G401 (cell line): Measurements from ENCODE around the gene THSD8. TPM values are rescaled to one million over a fixed set of nuclear protein-coding genes. Genes with fewer than 3 reads are reported as not detected.
"Not testable (repeated sequence)": the region's sequence is repeated elsewhere in the genome, so short reads cannot be mapped to it uniquely, and the experiment has no call there.

Source experiments
- DNase-seq: peaks from one replicate; pipeline ENCODE4 v3.0.0-alpha.2; 2015; ENCODE audit warnings: low spot score
- in situ Hi-C: cut with HindIII; loops from 2 replicates; pipeline ENCODE4 v1.10.0; 2016; ENCODE audit warnings: low sequenced_read_pairs, mixed read lengths
- total RNA-seq: library from RNA; depleted of rRNA; stranded (reverse); fragments of >200 nt; shearing (Covaris generic); gene quantifications from 2 replicates; pipeline ENCODE4 v1.2.3, GENCODE V29; 2014

THSD8 gene
- total RNA-seq, 1 experiment from 2014 or later = not detected

DNA sequence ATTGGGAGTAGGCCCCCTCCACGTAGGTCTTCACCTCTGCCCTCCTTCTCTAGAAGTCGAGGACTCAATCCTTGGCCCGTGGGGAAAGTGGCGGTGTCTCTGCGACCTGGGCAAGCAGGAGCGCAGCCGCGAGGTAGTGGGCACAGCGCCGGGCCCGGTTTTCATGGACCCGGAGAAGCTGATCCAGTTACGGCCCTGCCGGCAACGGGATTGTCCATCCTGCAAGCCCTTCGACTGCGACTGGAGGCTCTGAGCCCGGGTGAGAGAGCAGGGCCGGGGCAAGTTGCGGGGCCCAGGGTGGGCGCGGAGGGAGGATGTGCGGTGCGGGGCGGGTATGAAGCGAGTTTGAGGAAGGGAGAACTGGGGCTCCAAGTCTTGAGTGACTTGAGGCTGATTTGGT is 2.2 kb downstream of the THSD8 start:
- in situ Hi-C loops = no loop called here

DNA sequence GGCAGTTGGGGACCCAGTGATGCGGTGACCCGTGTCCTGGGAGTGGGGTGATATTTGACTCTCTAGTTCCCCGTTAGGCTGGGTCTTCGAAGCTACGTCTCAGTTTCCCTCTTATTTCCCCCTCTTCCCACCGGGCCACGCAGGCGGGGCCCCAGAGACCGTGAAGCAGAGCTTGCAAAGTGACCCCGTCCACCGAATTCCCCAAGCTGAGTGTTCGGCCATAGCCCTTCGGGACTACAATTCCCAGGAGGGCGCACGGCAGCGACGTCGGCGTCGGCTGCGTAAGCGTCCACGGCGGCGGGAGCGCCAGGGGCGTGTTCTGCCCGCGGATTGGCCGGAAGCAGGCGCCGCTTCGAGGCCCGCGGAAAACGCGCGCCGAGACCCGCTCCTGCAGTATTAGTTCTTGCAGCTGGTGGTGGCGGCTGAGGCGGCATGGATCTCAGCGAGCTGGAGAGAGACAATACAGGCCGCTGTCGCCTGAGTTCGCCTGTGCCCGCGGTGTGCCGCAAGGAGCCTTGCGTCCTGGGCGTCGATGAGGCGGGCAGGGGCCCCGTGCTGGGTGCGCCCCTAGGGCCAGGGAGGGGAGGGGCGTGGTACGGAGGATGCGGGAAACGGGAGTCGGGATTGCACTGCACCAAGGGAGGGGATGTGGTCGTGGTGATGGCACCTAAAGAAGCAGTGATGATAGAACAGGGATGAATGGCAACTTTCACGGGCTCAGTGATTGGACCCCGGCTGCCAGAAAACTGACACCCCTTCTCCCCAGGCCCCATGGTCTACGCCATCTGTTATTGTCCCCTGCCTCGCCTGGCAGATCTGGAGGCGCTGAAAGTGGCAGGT is 4.6 kb downstream of the THSD8 start, which contains the start of gene RNASEH2A:
RNASEH2A (plus strand) TSS at position 343 of the 840 bp plus-strand sequence; CDS start at position 433, 90 bp downstream.
- DNase-seq = peak; percentile 92
- in situ Hi-C loops = no loop called here

More for the DNA sequence above, 2.2 kb downstream of the THSD8 start:
- no peak for DNase-seq

DNA sequence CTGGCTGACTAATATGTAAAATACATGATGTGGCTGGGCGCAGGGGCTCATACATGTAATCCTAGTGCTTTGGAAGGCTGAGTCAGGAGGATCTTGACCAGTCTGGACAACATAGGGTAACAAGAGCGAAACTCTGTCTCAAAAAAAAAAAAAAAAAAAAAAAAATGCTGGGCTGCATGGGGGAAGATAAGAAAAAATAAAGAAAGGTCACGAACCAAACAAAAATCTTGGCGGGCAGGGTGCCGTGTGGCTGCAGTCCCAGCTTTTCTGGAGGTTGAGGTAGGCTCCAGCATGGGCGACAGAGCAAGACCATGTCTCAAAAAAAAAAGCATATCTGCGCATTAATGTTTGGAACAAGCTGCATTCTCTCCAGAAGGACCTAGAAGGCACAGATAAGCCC is 13.2 kb downstream of the THSD8 start:
- DNase-seq = no peak
- in situ Hi-C loops = no loop called here

GRCh38 chr19:12817188-12817587 is 15.3 kb downstream of the THSD8 start:
- in situ Hi-C loops, DNase-seq: not testable (repeated sequence)

- in situ Hi-C loops = not testable (repeated sequence)
Observed at GRCh38 chr19:12817810-12818209, 15.9 kb downstream of the THSD8 start.

GRCh38 chr19:12821761-12822160 is 19.9 kb downstream of the THSD8 start:
- in situ Hi-C loops = no loop called here
- DNase-seq = no peak

More at GRCh38 chr19:12817810-12818209, 15.9 kb downstream of the THSD8 start:
- DNase-seq = not testable (repeated sequence)

DNA sequence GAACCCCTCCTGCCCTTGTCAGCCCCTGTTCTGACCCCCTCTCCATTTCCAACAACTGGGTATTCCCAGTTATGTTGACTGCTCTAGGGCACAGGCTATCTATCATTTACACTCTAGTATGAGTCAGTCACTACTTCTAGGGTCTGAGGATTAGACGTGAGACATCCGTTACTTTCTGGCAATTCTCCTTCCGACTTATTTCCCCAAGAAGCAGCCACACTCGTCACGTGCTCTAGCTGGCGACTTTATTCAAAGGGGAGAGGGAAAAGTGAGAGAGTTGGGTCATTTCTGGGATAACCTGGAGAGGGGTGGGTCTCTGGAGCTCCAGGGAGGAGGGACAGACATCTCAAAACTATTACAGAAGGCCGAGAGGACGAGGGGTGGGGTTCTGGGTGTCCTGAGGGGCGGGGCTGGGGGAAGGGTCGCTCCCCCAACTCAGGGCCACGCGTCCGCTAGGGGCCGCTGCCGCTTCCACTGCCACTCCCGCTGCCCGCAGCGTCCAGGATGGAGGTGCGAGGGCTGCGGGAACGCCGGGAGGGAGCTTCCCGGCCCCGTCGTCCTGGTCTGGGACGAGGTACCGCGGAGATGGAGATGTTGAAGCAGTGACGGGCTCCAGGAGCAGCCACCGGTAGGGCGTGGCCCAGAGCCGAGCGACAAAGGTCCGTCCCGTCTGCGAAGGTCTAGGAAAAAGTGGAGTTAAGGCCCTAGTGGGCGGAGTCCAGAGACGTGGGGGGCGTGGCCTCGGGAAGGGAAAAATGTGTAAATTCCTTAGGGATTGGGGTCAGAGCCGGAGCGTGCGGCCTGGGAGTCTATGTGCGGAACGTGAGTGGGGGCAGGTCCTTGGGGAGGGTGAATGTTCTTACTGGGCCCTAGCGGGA is 23.6 kb downstream of the THSD8 start:
- no peak for DNase-seq

DNA sequence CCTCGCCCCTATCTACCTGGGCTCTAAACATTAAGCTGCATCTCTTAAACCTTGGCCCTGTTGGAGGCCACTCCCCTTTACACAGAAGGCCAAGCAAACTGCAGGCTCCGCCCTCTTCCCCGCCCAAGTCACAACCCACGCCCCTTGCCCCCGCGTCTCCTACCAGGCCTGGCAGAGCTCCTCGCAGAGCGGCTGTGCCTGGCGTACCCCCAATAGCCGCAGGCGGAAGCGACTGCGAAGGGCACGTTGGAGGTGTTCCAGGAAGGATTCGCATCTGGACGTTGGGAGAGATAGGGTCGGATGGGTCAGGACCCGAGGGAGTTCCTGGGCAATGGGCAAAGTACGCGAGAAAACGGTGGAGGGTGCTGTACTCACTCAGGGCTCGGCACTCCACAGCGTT is 26.6 kb downstream of the THSD8 start:
- in situ Hi-C loops = no loop called here
- peak; percentile 58 for DNase-seq

More for the DNA sequence above, 23.6 kb downstream of the THSD8 start:
- in situ Hi-C loops = no loop called here

- in situ Hi-C loops = no loop called here
- no peak for DNase-seq
Observed at GRCh38 chr19:12833418-12833737, 31.5 kb downstream of the THSD8 start.

DNA sequence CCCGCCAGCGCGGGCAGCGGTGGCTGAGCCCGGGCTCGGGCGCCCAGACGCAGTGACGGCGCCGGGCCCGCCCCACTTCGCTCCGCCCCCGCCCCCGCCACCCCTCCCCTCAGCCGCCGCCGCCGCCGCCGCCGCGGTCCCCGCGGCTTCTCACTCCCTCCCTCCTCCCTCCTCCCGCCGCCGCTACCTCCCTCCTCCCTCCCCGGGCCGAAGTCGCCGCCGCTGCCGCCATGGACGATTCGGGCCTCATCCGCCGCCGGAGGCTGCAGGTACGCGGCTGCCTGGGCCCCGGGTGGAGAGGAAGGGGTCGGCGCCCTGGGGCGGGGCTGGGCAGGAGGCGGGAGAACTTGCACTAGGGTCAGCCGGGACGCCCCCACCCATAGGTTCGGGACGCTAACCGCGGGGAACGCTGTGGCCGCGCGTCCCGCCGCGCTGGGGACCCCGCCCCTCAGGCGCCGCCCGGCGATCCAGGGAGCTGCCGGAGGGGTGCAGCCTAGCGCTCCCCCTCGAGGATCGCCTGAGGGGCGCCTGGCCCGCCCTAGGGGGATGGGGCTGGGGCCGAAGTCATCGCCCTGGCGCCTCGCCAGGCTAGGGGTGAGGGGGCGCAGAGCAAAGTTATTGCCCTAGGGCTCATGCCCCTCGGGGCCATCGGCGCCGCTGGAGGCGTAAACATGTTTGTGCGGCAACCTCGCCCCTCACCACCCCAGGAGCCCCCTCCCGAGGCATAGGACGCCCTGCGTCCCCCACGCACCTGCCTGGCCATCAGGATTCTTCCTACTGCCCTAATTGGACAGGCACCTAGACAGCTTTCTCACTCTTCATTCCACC is 32.1 kb downstream of the THSD8 start:
- peak; percentile 67 for DNase-seq
- in situ Hi-C loops = no loop called here

- in situ Hi-C loops = no loop called here
- peak; percentile 75 for DNase-seq
Observed at GRCh38 chr19:12834566-12834943, 32.7 kb downstream of the THSD8 start, which contains the start of gene RTBDN. RTBDN (minus strand) TSS chr19:12834579; CDS start chr19:12829979, 4,600 bp downstream.

DNA sequence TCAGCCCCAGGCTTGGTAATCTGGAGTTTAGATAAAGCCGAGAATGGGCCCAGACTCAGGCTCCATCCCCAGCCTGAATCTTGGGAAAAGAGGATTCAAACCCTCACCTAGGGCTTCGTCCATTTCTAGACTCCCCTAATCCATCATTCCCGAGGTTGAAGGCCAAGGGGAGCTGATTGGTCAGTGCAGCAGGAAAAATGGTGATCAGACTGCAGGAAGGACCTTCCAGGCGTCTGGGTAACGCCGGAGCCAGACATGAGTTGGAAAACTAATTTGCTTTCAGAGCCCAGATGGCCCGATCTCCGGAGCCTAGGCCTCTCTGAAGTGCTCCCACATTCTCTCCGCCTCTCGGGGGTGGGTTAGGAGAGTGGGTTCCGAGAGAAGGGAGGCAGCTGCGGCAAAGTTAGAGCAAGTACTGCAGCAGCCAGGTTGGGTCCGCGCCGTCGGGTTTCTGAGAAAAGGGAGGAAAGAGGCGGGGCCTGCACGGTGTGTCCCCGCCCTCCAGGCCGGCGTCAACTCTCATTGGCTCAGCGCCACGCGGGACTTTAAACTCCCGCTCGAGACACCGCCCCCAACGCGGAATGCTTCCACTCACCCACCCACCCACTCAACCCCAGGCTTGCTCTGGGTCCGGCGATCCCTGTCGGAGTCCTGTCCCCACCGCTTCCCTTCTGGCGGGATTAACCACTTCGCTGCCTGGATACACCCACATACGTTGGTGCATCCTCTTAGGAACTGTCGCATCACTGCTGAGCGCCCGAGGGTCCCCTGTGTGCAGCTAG is 33.3 kb downstream of the THSD8 start:
- peak; percentile 72 for DNase-seq
- in situ Hi-C loops = no loop called here

DNA sequence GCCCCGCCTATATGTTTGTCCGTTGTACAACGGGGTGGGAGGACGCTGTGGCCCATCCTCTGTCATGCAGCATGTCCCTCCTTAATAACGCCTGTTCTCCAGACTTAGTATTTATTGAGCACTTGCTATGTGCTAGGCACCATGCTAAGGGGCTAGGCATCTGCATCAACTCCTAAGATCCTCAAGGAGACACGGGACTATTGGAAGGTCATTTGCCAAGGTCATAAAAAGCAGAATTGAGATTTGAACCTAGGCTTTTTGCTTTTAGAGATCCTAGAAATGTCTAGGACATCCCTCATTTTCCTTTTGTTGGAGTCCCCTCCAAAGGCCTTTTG is 34.6 kb downstream of the THSD8 start:
- no peak for DNase-seq
- in situ Hi-C loops = no loop called here

DNA sequence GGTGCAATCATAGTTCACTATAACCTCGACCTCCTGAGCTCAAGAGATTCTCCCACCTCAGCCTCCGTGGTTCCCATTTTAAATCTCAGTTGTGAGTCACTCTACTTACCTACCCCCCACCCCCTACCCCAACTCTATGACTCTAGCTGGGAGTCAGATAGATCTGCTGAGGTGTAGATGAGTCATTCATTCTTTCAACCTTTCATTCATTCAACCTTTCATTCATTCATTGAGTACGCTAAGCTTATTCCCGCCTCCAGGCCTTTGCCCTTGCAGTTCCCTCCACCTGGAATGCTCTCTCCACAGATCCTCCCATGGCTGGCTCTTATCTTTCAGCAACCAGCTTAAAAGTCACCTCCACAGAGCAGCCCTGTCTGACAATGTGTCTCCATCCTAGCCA is 35.4 kb downstream of the THSD8 start:
- no peak for DNase-seq
- in situ Hi-C loops = no loop called here

DNA sequence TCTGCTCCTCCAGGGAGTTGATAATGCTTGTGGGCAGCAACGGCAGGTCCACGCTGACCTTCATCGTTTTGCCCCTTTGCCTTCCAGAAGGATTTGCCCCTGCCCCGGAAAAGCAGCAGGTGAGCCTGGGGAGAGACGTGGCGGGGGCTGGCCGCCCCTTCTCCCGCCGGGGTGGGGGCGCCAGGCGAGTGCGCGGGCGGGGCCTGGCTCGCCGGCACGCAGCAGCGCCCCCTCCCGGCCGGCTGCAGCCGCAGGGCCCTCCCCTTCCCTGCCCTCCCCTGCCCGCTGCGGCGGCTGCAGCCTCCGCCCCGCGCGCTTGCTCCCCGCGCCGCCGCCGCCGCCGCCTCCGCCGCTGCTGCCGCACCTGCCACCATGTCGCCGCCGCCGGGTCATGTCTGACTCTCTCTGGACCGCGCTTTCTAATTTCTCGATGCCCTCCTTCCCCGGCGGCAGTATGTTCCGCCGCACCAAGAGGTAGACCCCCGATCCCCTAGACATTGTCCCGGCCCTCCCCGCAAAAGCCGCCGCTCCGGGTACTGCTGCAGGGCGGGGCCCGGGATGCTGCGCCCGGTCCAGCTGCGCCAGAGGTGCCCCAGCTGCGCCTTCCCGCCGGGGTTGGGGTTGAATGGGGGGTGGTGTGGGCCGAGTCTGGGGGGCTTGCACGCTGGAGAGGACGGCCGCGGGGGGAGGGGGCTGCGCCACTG is 36.5 kb downstream of the THSD8 start, which contains the start of gene MAST1:
MAST1 (plus strand) TSS at position 334 of the 704 bp plus-strand sequence; CDS start at position 392, 58 bp downstream.
- DNase-seq = peak; percentile 81
- in situ Hi-C loops = no loop called here

GRCh38 chr19:12838886-12839756 is 37.3 kb downstream of the THSD8 start:
- in situ Hi-C loops = no loop called here
- peak; percentile 75 for DNase-seq
